ENCODE results near the gene VWA8. TPM values are rescaled to one million over a fixed set of nuclear protein-coding genes. Genes with fewer than 3 reads are reported as not detected.
A peak's percentile ranks its signal among the peaks of the same experiment; 100 is the strongest.
"Not testable (repeated sequence)": the region's sequence is repeated elsewhere in the genome, so short reads cannot be mapped to it uniquely, and the experiment has no call there.

Gene VWA8
- total RNA-seq, 1 donor from 2014 or later = 33.4 TPM

GRCh38 chr13:41622432-41623429 lies 338.2 kb downstream of the VWA8 start:
- Histone ChIP-seq H3K9me3 (no peaks in the 10 kb centered on the region), H3K27me3 (no peaks in the 10 kb centered on the region), H3K36me3 (no peaks in the 10 kb centered on the region), H3K27ac (peak overlapping the region; percentile 75), H3K4me1 (peaks cover 24% of the 10 kb centered on the region), H3K4me3 (no peak overlapping the region)
- intact Hi-C loops (cut with DNase I) = no loop called here
- TF ChIP-seq POLR2AphosphoS5 (IDR thresholded peaks at IDR 0.05; ENCODE audit: insufficient read depth in 1 of 2, low read depth in 1 of 2) = peak; percentile 41 to 87
- no peak for TF ChIP-seq POLR2A (IDR thresholded peaks at IDR 0.05)
- no peak for DNase-seq (ENCODE audit: extremely low spot score in 2 of 2)

DNA sequence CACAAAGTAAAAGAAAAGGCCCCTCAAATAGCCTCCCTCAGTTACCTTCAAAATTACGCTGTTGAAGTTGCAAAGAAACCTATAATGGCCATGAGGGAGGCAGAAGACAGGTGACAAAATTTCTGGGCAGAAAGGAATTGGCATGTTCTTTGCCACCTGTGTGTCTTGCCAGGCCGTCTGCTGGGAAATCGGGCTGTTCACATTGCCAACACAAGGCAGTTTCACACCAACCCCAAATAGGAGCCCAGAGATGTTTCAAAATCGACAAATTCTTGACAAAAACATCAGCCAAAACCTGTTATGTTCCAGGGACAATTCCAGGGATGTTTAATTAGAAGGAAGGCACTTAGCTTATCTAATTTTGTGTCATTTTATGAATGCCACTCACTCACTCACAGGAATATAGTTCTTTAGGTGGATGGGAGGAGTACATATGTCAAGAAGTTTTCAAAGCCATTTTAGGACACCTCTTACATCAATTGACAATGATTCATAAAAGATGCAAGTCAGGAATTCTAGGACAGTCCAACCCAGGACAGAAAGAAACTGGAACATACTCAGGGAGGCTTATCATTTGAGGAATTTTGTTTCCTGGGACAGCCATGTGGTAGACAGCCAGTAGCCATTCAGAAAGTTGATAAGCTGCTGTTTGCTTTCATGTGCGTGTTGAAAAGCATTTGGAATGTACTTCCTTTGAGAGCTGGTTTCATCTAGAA lies 339.0 kb downstream of the VWA8 start:
- Histone ChIP-seq H3K27me3 (no peaks in the 10 kb centered on the region), H3K27ac (peak overlapping the region; percentile 75), H3K36me3 (no peaks in the 10 kb centered on the region), H3K4me1 (peaks cover 24% of the 10 kb centered on the region), H3K9me3 (no peaks in the 10 kb centered on the region), H3K4me3 (no peak overlapping the region)
- intact Hi-C loops (cut with DNase I) = no loop called here
- TF ChIP-seq POLR2A (IDR thresholded peaks at IDR 0.05) (no peak), POLR2AphosphoS5 (IDR thresholded peaks at IDR 0.05; ENCODE audit: insufficient read depth in 1 of 2, low read depth in 1 of 2) (no peak)
- TF ChIP-seq, protein P1, sequence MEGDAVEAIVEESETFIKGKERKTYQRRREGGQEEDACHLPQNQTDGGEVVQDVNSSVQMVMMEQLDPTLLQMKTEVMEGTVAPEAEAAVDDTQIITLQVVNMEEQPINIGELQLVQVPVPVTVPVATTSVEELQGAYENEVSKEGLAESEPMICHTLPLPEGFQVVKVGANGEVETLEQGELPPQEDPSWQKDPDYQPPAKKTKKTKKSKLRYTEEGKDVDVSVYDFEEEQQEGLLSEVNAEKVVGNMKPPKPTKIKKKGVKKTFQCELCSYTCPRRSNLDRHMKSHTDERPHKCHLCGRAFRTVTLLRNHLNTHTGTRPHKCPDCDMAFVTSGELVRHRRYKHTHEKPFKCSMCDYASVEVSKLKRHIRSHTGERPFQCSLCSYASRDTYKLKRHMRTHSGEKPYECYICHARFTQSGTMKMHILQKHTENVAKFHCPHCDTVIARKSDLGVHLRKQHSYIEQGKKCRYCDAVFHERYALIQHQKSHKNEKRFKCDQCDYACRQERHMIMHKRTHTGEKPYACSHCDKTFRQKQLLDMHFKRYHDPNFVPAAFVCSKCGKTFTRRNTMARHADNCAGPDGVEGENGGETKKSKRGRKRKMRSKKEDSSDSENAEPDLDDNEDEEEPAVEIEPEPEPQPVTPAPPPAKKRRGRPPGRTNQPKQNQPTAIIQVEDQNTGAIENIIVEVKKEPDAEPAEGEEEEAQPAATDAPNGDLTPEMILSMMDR (IDR thresholded peaks at IDR 0.05) = no peak
- DNase-seq (ENCODE audit: extremely low spot score in 2 of 2) = no peak

- intact Hi-C loops (cut with DNase I) = not testable (repeated sequence)
Observed at GRCh38 chr13:41617633-41618032, 343.3 kb downstream of the VWA8 start.

DNA sequence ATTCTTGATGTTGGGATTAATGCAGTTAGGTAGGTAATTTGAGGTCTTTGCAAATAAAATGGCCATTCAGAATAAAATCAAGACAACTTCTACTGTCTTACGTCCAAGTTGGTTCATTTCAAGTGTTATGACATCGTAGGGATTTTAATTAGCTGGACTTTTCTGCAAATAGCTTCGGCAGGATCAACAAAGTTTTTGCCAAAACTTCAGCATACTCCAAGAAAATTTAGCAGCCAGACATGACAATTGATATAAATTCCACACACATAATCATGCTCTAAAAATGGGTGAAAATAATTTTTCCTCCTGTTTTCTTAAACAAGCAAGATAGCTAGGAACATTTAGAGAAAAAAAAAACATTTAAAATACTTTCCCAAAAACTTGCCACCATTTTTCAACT lies 344.8 kb downstream of the VWA8 start:
- Histone ChIP-seq H3K27ac (no peak overlapping the region), H3K36me3 (no peaks in the 10 kb centered on the region), H3K4me3 (no peak overlapping the region), H3K27me3 (no peaks in the 10 kb centered on the region), H3K4me1 (peaks cover 23% of the 10 kb centered on the region), H3K9me3 (no peaks in the 10 kb centered on the region)
- intact Hi-C loops (cut with DNase I) = no loop called here
- no peak for DNase-seq (ENCODE audit: extremely low spot score in 2 of 2)
- TF ChIP-seq POLR2AphosphoS5 (IDR thresholded peaks at IDR 0.05; ENCODE audit: insufficient read depth in 1 of 2, low read depth in 1 of 2) = no peak
- TF ChIP-seq POLR2A (IDR thresholded peaks at IDR 0.05) = no peak
- TF ChIP-seq, protein P1 (IDR thresholded peaks at IDR 0.05) = no peak

More at GRCh38 chr13:41617633-41618032, 343.3 kb downstream of the VWA8 start:
- H3K27ac ChIP-seq; DNase-seq (ENCODE audit: extremely low spot score in 2 of 2); H3K4me3 ChIP-seq; H3K36me3 ChIP-seq; H3K9me3 ChIP-seq; H3K27me3 ChIP-seq: not testable (repeated sequence)
- H3K4me1 ChIP-seq = peaks cover 36% of the 10 kb centered on the region

GRCh38 chr13:41615528-41615855 lies 345.4 kb downstream of the VWA8 start:
- Histone ChIP-seq H3K27ac (no peak overlapping the region), H3K27me3 (no peaks in the 10 kb centered on the region), H3K9me3 (no peaks in the 10 kb centered on the region), H3K36me3 (no peaks in the 10 kb centered on the region), H3K4me1 (peaks cover 23% of the 10 kb centered on the region), H3K4me3 (no peak overlapping the region)
- no peak for DNase-seq (ENCODE audit: extremely low spot score in 2 of 2)
- intact Hi-C loops (cut with DNase I) = no loop called here
- TF ChIP-seq, protein P1 (IDR thresholded peaks at IDR 0.05) = no peak
- TF ChIP-seq POLR2AphosphoS5 (IDR thresholded peaks at IDR 0.05; ENCODE audit: insufficient read depth in 1 of 2, low read depth in 1 of 2) (no peak), POLR2A (IDR thresholded peaks at IDR 0.05) (no peak)
